Measurements from ENCODE around the gene LBP. TPM values are rescaled to one million over a fixed set of nuclear protein-coding genes. Genes with fewer than 3 reads are reported as not detected.

The LBP gene
- total and polyA plus RNA-seq, 10 donors: 0.09 to 0.13 (median 0.11) TPM; not detected in 7

- Histone ChIP-seq H3K27me3 (replicated peaks in 1 of 7) (peaks cover 0 to 32% (median 0%) of the 10 kb centered on the region in 7 donors), H3K36me3 (peaks cover 0 to 79% (median 0%) of the 10 kb centered on the region in 6 donors), H3K27ac (no peak overlapping the region), H3K4me3 (no peak overlapping the region), H3K9me3 (no peaks in the 10 kb centered on the region), H3K4me1 (no peaks in the 10 kb centered on the region)
- 60 to 79% (median 72%) methylated on average over 3 of the region's 3 CpGs for WGBS, 5 donors
- TF ChIP-seq POLR2AphosphoS5 (IDR thresholded peaks at IDR 0.05) (no peak), CTCF (IDR thresholded peaks at IDR 0.05 in 8 of 11, conservative IDR thresholded peaks at IDR 0.05 in 3 of 11) (no peak), POLR2A (IDR thresholded peaks at IDR 0.05) (no peak)
- DNase-seq: no peak
- intact Hi-C loops (cut with DNase I; ENCODE audit: low total_unique reads): no loop called here
Observed at GRCh38 chr20:38325167-38325566, 21.1 kb upstream of the LBP start.

- WGBS, 5 donors: 77 to 93% (median 87%) methylated on average over 3 of the region's 3 CpGs
- Histone ChIP-seq H3K4me3 (no peak overlapping the region), H3K27me3 (replicated peaks in 1 of 7) (peaks cover 0 to 34% (median 0%) of the 10 kb centered on the region in 7 donors), H3K27ac (no peak overlapping the region), H3K4me1 (no peaks in the 10 kb centered on the region), H3K9me3 (no peaks in the 10 kb centered on the region), H3K36me3 (peaks cover 0 to 76% (median 0%) of the 10 kb centered on the region in 6 donors)
- DNase-seq: no peak
- no peak for TF ChIP-seq POLR2A (IDR thresholded peaks at IDR 0.05)
- TF ChIP-seq POLR2AphosphoS5 (IDR thresholded peaks at IDR 0.05): no peak
- TF ChIP-seq CTCF (IDR thresholded peaks at IDR 0.05 in 8 of 11, conservative IDR thresholded peaks at IDR 0.05 in 3 of 11): no peak
- intact Hi-C loops (cut with DNase I; ENCODE audit: low total_unique reads): no loop called here
Observed at GRCh38 chr20:38325905-38326304, 20.4 kb upstream of the LBP start.

GRCh38 chr20:38326309-38326708 lies 20.0 kb upstream of the LBP start:
- Histone ChIP-seq H3K27me3 (replicated peaks in 1 of 7) (peaks cover 0 to 34% (median 0%) of the 10 kb centered on the region in 7 donors), H3K36me3 (peaks cover 0 to 76% (median 0%) of the 10 kb centered on the region in 6 donors), H3K4me1 (no peaks in the 10 kb centered on the region), H3K9me3 (no peaks in the 10 kb centered on the region), H3K4me3 (no peak overlapping the region), H3K27ac (no peak overlapping the region)
- 89 to 92% (median 90%) methylated on average over 7 of the region's 7 CpGs for WGBS, 5 donors
- DNase-seq: no peak
- intact Hi-C loops (cut with DNase I; ENCODE audit: low total_unique reads): no loop called here
- TF ChIP-seq POLR2AphosphoS5 (IDR thresholded peaks at IDR 0.05): no peak
- TF ChIP-seq CTCF (IDR thresholded peaks at IDR 0.05 in 8 of 11, conservative IDR thresholded peaks at IDR 0.05 in 3 of 11): no peak
- no peak for TF ChIP-seq POLR2A (IDR thresholded peaks at IDR 0.05)

GRCh38 chr20:38330638-38331037 lies 15.6 kb upstream of the LBP start:
- no peak for TF ChIP-seq CTCF (IDR thresholded peaks at IDR 0.05 in 8 of 11, conservative IDR thresholded peaks at IDR 0.05 in 3 of 11)
- TF ChIP-seq POLR2A (IDR thresholded peaks at IDR 0.05): no peak
- TF ChIP-seq POLR2AphosphoS5 (IDR thresholded peaks at IDR 0.05): no peak
- 45 to 75% (median 63%) methylated on average over 3 of the region's 3 CpGs for WGBS, 5 donors

More at GRCh38 chr20:38330638-38331037, 15.6 kb upstream of the LBP start:
- Histone ChIP-seq H3K9me3 (no peaks in the 10 kb centered on the region), H3K27me3 (replicated peaks in 1 of 7) (peaks cover 0 to 52% (median 0%) of the 10 kb centered on the region in 7 donors), H3K36me3 (peaks cover 0 to 74% (median 0%) of the 10 kb centered on the region in 6 donors), H3K4me3 (no peak overlapping the region), H3K4me1 (no peaks in the 10 kb centered on the region), H3K27ac (no peak overlapping the region)
- no peak for DNase-seq
- intact Hi-C loops (cut with DNase I; ENCODE audit: low total_unique reads): no loop called here

Data from spleen (tissue), 11 donors.